ENCODE data around the gene MTIF3.

DNA sequence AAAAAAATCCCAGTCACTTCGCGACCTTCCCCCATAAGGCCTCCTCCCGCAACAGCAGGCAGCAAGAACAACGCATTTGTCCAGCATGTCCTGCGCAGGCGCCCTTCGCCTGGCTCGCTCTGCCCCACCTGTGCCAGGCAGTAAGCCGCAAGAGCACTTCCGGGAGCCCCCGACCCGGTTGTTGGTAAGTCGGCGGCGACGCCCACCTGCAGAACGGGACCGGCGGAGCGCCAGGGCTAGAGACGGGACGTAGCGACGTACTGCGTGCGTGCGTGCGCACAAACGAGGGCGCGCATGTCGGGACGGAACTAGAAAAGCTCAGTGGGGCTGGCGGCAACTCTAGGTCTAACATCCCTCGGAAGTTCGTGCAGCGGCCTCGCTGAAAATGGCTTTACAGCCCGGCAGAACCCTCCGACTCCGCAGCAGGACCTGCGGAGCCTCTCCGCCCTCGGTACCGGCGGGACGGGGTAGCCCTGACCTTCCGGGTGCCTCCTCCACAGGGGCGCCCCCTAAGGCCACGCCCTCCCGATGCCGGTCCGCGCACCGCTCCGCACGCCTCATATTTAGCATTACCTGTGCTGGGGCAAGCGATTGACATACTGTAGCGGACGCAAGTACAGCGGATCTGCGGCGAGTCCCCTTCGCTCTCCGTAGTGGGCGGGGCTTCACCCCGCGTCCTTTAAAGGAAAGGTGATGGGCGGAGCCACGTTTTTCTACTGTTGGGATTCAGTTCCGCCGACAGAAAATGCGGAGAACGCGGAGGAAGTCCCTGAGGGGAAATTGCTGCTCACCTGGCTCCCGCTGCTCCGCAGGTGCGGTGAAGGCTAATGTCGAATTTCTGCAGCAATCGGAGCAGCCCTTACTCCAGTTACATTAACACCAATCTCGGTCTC is at the start of gene MTIF3:
- TF ChIP-seq POLR2AphosphoS5 (IDR thresholded peaks at IDR 0.05; ENCODE audit: low read depth, low read length), result peak; percentile 97
- peak; percentile 64 for TF ChIP-seq TAF1 (IDR thresholded peaks at IDR 0.05; ENCODE audit: borderline replicate concordance, low read depth, low read length)

Data from GM12892 (cell line).